ENCODE results near the gene ASF1B.

DNA sequence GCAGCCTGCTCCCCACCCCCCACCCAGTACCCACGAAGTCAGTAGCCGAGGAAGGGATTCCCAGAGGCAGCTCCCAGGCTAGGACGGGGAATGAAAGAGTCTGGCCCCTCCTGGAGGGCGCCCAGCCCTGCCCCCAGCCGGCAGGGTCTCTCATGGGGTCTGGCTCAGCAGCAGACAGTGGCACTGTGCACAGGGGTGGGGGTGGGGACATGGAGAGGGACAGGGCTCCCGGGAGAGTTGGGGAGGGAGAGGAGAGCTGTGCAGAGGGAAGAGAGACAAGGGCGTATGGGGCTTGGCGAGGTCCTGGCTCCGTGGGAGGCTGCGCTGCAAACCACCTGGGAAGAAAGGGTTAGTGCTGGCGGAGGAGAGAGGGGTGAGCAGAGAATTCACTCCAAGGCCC lies 27.7 kb upstream of the ASF1B start:
- TF ChIP-seq, protein P1, sequence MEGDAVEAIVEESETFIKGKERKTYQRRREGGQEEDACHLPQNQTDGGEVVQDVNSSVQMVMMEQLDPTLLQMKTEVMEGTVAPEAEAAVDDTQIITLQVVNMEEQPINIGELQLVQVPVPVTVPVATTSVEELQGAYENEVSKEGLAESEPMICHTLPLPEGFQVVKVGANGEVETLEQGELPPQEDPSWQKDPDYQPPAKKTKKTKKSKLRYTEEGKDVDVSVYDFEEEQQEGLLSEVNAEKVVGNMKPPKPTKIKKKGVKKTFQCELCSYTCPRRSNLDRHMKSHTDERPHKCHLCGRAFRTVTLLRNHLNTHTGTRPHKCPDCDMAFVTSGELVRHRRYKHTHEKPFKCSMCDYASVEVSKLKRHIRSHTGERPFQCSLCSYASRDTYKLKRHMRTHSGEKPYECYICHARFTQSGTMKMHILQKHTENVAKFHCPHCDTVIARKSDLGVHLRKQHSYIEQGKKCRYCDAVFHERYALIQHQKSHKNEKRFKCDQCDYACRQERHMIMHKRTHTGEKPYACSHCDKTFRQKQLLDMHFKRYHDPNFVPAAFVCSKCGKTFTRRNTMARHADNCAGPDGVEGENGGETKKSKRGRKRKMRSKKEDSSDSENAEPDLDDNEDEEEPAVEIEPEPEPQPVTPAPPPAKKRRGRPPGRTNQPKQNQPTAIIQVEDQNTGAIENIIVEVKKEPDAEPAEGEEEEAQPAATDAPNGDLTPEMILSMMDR (IDR thresholded peaks at IDR 0.05; ENCODE audit: insufficient read depth, low read length, poor library complexity, severe bottlenecking), result no peak
- TF ChIP-seq EZH2phosphoT487 (conservative IDR thresholded peaks at IDR 0.05; ENCODE audit: low read length), result no peak
